T-helper 9 cell (primary cell): Measurements from ENCODE around the gene TMEM200B.
"Not testable (repeated sequence)": the region's sequence is repeated elsewhere in the genome, so short reads cannot be mapped to it uniquely, and the experiment has no call there.

Experiments used
- DNase-seq: peaks from one replicate; pipeline ENCODE4 v3.0.0-alpha.2; 2020

The TMEM200B gene

GRCh38 chr1:29133861-29134694 is 10.4 kb upstream of the TMEM200B start:
- DNase-seq = no peak

GRCh38 chr1:29131056-29131455 is 7.4 kb upstream of the TMEM200B start:
- not testable (repeated sequence) for DNase-seq

DNA sequence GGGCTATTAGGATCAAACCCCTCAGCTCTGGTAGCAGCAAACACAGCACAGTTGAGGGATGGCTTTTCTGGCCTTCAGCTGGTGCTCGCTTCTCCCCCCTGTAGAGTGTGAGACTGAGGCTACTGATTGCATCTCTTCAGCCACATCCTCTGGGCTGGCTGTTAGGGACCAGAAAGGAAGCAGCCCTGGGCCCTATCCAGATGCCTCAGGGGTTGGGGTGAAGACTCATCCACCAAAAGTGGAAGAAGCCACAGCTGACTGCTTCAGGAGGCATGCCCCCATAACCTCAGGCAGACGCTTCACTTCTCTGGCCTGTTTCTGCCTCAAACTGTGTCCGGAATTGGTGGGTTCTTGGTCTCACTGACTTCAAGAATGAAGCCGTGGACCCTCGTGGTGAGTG is 6.2 kb upstream of the TMEM200B start:
- DNase-seq = no peak

DNA sequence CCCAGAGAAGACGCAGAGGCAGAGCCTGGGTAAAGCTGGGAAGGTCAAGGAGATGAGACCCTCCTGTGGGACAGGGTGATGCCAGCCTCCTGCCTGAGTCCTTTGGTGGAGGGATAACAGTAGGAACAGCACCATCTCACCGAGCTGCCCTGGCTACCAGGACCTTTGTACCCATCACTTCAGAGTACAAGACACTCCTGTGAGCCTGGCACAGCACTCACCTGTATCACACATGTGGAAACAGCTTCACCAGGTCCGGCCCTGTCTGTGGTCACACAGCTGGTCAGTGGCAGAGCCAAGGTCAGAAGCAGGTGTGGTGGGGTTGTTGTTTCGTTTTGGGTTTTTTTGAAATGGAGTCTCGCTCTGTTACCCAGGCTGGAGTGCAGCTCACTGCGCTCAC is 5.0 kb upstream of the TMEM200B start:
- no peak for DNase-seq

GRCh38 chr1:29126198-29126597 is 2.5 kb upstream of the TMEM200B start:
- no peak for DNase-seq

DNA sequence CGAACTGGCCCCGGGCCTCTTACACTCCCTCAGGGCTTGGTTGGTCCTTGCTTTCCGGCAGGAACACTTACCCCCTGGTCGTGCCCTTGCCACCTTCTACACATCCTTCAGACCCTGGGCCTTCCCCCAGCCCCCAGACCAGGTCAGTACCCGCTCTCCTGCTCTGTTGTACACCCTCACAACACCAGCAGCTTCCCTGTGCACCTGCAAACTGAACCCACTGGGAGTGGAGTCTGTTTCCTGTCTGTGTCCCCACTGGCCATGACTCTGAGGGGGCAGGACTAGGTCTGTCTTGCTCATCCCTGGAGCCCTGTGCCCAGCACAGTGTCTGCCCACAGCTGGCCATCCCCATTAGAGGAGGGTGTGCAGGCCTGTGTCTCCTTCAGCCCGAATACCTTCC is 2.1 kb upstream of the TMEM200B start:
- no peak for DNase-seq

- DNase-seq = no peak
Measured at GRCh38 chr1:29125237-29125641, 1.5 kb upstream of the TMEM200B start.

GRCh38 chr1:29124366-29125236 is 898 bp upstream of the TMEM200B start:
- peak; percentile 38 for DNase-seq

- DNase-seq = peak; percentile 14
Measured at GRCh38 chr1:29123053-29123886, 433 bp downstream of the TMEM200B start.

GRCh38 chr1:29122682-29123052 is 1.0 kb downstream of the TMEM200B start:
- DNase-seq = no peak

DNA sequence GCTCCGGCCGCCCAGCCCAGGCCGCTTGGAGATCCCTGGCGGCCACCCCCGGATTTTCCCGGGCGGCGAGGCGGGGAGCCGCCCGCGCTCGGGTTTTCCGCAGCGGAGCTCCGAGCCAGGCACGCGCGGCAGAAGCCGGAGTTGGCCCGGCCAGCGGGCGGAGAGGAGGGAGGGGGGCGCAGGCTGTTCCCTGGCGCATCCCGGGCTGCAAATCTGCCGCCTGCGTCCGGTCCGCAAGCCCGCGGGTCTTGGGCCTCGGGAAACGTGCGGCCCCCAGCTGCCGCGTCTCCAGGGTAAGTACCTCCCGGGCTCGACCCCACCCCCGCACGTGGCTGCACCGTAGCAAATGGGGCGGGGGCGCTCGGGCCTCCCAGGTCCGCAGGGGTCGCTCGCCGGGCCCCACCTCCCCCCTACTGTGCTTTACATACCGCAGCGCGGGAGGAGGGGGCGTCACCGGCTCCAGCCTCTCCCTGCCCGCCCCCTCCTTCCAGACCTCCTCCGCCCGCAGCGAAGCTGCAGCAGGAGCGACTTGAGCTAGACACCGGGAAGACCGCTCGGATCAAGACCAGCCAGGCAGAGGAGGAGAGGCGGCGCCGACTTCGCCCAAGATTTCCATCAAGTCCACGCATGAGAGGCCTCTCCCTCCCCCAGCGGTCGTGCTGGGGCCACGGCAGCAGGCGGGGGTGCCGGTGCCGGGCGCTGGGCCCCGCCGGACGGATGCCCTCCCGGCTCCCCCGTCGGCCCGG is 1.6 kb downstream of the TMEM200B start:
- DNase-seq = no peak

GRCh38 chr1:29121516-29121935 is 2.2 kb downstream of the TMEM200B start:
- no peak for DNase-seq

DNA sequence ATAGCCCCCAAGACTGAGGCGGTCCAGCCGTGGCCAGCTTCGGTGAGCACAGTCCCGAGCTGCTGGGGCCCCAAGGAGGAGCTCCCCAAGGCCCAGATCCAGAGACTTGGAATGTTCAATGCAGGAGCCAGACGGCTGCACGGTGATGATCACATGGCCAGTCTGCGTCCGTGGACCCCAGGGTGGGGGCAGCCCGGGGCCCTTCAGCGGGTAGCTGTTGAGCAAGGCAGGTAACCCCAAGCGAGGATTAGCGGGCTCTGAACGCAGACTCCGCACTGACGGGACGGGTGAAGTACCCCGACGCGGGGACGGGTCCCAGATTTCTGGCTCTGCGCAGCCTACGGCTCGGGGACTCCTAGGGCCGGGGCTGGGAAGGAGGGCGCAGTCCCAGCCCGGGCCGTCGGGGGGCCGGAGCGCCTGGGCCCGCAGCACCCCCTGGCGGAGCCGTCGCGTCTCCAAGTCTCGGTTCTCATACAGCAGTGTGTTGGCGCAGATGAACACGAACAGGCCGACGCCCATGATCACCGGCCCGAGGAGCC is 2.7 kb downstream of the TMEM200B start:
- DNase-seq = peak; percentile 50

GRCh38 chr1:29120367-29120766 is 3.3 kb downstream of the TMEM200B start:
- DNase-seq = no peak

GRCh38 chr1:29119121-29119929 is 4.4 kb downstream of the TMEM200B start:
- no peak for DNase-seq

DNA sequence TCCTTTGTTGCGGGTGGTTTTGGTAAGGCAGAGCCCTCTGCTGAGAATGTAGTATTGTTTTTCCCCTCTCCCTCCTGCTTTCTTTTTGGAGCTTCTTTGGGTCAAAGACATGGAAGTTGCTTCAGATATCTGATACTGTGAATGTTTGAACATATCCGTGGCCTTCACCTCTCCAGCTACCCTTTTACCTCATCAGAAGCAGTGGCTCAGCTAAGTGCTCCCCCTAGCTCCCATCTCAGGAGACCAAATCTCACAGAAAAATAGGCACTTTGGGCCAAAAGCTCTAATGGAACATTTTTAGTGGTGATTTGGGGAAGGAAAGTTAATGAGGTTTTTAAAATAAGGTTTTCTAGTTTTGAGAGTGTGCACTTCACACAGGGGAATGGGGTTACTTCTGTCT is 6.3 kb downstream of the TMEM200B start:
- no peak for DNase-seq

DNA sequence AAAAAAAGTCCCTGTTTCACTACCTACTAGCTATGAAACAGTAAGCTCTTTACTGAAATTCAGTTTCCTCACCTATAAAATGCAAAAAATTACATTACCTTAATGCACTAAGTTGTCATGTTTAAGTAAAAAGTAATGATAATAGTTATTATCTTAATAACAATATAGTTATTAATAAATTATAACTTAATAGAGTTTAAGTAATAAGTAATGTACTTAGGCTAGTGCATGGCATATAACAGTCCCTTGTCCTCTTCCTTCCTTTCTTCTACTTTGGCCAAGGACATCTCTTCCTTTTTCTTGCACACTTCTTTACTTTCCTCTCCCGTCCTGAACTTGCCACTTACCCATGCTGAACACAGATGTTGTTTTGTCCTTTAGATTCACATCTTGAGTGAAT is 9.0 kb downstream of the TMEM200B start:
- no peak for DNase-seq

- DNase-seq = no peak
Measured at GRCh38 chr1:29113413-29114117, 10.1 kb downstream of the TMEM200B start.

- no peak for DNase-seq
Measured at GRCh38 chr1:29112705-29113412, 10.8 kb downstream of the TMEM200B start.

- DNase-seq = not testable (repeated sequence)
Measured at GRCh38 chr1:29108041-29108440, 15.7 kb downstream of the TMEM200B start.
